ENCODE results near the gene ETS1. TPM values are rescaled to one million over a fixed set of nuclear protein-coding genes. Genes with fewer than 3 reads are reported as not detected.

Gene ETS1
- total RNA-seq, 2 experiments from 2014 or later = 436 to 444 TPM

DNA sequence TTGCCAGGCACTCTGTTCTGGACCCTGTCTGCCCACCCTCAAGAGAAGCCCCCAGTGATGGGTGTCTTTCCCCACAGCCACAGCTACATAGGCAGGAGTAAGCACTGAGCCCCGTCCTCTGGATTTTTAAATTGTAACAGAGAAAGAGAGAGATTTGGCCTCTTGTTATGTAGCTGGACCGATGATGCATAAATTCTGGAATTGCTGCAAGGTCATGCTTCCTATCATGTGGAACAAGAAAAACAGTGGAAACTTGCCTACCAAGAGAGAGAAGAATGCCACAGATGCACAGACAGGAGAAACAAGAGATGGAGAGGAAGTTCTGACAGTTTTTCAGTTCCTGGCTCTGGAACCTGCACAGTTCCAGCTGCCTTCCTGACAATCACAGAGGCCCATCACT, 150.2 kb downstream of the ETS1 start:
- Mint-ChIP-seq H3K36me3 (no peaks in the 10 kb centered on the region), H3K4me3 (no peak overlapping the region), H3K9me3 (peaks cover 6% of the 10 kb centered on the region), H3K27ac (no peak overlapping the region), H3K27me3 (no peaks in the 10 kb centered on the region), H3K4me1 (ENCODE audit: low read depth) (peaks cover 2% of the 10 kb centered on the region)
- POLR2A ChIA-PET = no interaction called here
- DNase-seq = no peak
- CTCF ChIA-PET = interaction anchor here (0.6 to 1.7 kb wide), 2 partner anchors 34 to 140 kb away, joined by 3 to 4 read pairs; no protein-coding TSS in a partner anchor
- intact Hi-C loops (cut with micrococcal nuclease) = no loop called here

- ChIA-PET CTCF (no interaction called here), POLR2A (no interaction called here)
- intact Hi-C loops (cut with micrococcal nuclease) = no loop called here
- DNase-seq = no peak
- Mint-ChIP-seq H3K4me1 (ENCODE audit: low read depth) (peaks cover 5% of the 10 kb centered on the region), H3K9me3 (peaks cover 2% of the 10 kb centered on the region), H3K36me3 (no peaks in the 10 kb centered on the region), H3K4me3 (no peak overlapping the region), H3K27me3 (no peaks in the 10 kb centered on the region), H3K27ac (no peak overlapping the region)
Observed at GRCh38 chr11:128434818-128435217, 152.5 kb downstream of the ETS1 start.

- Mint-ChIP-seq H3K27ac (no peak overlapping the region), H3K4me3 (no peak overlapping the region), H3K36me3 (no peaks in the 10 kb centered on the region), H3K9me3 (no peaks in the 10 kb centered on the region), H3K4me1 (ENCODE audit: low read depth) (peaks cover 6% of the 10 kb centered on the region), H3K27me3 (no peaks in the 10 kb centered on the region)
- intact Hi-C loops (cut with micrococcal nuclease) = no loop called here
- POLR2A ChIA-PET = no interaction called here
- CTCF ChIA-PET = no interaction called here
- DNase-seq = no peak
Observed at GRCh38 chr11:128434411-128434810, 152.9 kb downstream of the ETS1 start.

DNA sequence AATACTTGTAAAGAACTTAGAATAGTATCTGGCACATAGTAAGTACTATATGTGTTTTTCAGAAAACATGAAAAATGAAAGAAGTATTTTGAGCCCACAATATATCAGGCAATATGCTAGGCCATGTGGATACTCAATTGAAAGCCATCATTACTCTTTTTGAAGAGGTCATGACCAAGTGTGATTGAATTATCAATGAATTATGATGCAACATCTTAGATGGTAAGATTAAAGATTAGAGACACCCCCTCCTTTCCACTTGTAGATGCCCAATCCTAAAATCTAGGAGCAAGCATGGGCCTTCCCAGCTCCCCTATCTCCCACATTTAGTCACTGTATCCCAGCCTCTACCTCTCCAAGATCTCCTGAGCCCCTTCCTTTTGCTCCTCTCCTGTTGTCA, 154.4 kb downstream of the ETS1 start:
- CTCF ChIA-PET = interaction anchor here (1.0 to 1.1 kb wide), 2 partner anchors 261 to 275 kb away, joined by 3 read pairs; no protein-coding TSS in a partner anchor
- intact Hi-C loops (cut with micrococcal nuclease) = no loop called here
- no peak for DNase-seq
- no peaks in the 10 kb centered on the region for H3K27me3 Mint-ChIP-seq
- no peaks in the 10 kb centered on the region for H3K36me3 Mint-ChIP-seq
- POLR2A ChIA-PET = interaction anchor here (0.8 kb wide), 1 partner anchor 17 kb away, joined by 3 read pairs; no protein-coding TSS in a partner anchor
- H3K27ac Mint-ChIP-seq = no peak overlapping the region
- no peaks in the 10 kb centered on the region for H3K9me3 Mint-ChIP-seq
- peaks cover 14% of the 10 kb centered on the region for H3K4me1 Mint-ChIP-seq (ENCODE audit: low read depth)
- no peak overlapping the region for H3K4me3 Mint-ChIP-seq

DNA sequence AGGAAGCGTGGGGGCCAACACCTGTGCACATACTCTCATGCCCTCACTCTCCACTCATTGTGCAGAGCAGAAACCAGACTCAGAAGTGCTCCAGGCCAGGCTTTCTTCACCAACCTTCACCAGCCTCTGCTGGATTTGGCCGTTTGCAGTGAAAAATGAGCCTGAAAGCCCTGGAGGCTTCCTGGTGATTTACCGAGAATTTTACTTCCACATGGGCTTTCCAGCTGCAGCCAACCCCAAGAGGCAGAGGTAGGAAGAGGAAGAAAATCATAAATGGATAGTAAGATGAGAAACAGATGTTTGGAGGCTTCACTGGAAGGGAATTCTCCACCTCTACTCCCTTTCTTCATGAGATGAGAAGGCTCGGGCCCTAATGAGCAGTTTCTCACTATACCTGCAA, 155.4 kb downstream of the ETS1 start:
- H3K9me3 Mint-ChIP-seq = no peaks in the 10 kb centered on the region
- H3K4me3 Mint-ChIP-seq = no peak overlapping the region
- ChIA-PET POLR2A (no interaction called here), CTCF (no interaction called here)
- H3K27me3 Mint-ChIP-seq = no peaks in the 10 kb centered on the region
- peaks cover 14% of the 10 kb centered on the region for H3K4me1 Mint-ChIP-seq (ENCODE audit: low read depth)
- intact Hi-C loops (cut with micrococcal nuclease) = no loop called here
- no peak overlapping the region for H3K27ac Mint-ChIP-seq
- H3K36me3 Mint-ChIP-seq = no peaks in the 10 kb centered on the region
- no peak for DNase-seq

- Mint-ChIP-seq H3K9me3 (no peaks in the 10 kb centered on the region), H3K27me3 (no peaks in the 10 kb centered on the region), H3K36me3 (no peaks in the 10 kb centered on the region), H3K4me1 (ENCODE audit: low read depth) (peaks cover 12% of the 10 kb centered on the region), H3K4me3 (no peak overlapping the region), H3K27ac (no peak overlapping the region)
- DNase-seq = no peak
- intact Hi-C loops (cut with micrococcal nuclease) = no loop called here
- POLR2A ChIA-PET = no interaction called here
- CTCF ChIA-PET = interaction anchor here (0.6 kb wide), 1 partner anchor 1076 kb away, joined by 3 read pairs; no protein-coding TSS in a partner anchor
Observed at GRCh38 chr11:128428935-128429334, 158.4 kb downstream of the ETS1 start.

- H3K36me3 Mint-ChIP-seq = no peaks in the 10 kb centered on the region
- POLR2A ChIA-PET = no interaction called here
Observed at GRCh38 chr11:128424851-128425285, 162.5 kb downstream of the ETS1 start.

GRCh38 chr11:128424271-128424711, 163.1 kb downstream of the ETS1 start:
- peaks cover 38% of the 10 kb centered on the region for H3K4me1 Mint-ChIP-seq (ENCODE audit: low read depth)
- intact Hi-C loops (cut with micrococcal nuclease) = no loop called here
- H3K9me3 Mint-ChIP-seq = no peaks in the 10 kb centered on the region
- CTCF ChIA-PET = no interaction called here
- no peak for DNase-seq
- H3K4me3 Mint-ChIP-seq = no peak overlapping the region
- POLR2A ChIA-PET = interaction anchor here (1.9 kb wide), 1 partner anchor 47 kb away, joined by 7 read pairs; no protein-coding TSS in a partner anchor
- H3K36me3 Mint-ChIP-seq = no peaks in the 10 kb centered on the region
- no peaks in the 10 kb centered on the region for H3K27me3 Mint-ChIP-seq
- no peak overlapping the region for H3K27ac Mint-ChIP-seq

More at GRCh38 chr11:128424851-128425285, 162.5 kb downstream of the ETS1 start:
- Mint-ChIP-seq H3K27me3 (no peaks in the 10 kb centered on the region), H3K9me3 (no peaks in the 10 kb centered on the region), H3K4me3 (no peak overlapping the region), H3K4me1 (ENCODE audit: low read depth) (peaks cover 41% of the 10 kb centered on the region), H3K27ac (no peak overlapping the region)
- CTCF ChIA-PET = no interaction called here
- intact Hi-C loops (cut with micrococcal nuclease) = no loop called here
- no peak for DNase-seq

DNA sequence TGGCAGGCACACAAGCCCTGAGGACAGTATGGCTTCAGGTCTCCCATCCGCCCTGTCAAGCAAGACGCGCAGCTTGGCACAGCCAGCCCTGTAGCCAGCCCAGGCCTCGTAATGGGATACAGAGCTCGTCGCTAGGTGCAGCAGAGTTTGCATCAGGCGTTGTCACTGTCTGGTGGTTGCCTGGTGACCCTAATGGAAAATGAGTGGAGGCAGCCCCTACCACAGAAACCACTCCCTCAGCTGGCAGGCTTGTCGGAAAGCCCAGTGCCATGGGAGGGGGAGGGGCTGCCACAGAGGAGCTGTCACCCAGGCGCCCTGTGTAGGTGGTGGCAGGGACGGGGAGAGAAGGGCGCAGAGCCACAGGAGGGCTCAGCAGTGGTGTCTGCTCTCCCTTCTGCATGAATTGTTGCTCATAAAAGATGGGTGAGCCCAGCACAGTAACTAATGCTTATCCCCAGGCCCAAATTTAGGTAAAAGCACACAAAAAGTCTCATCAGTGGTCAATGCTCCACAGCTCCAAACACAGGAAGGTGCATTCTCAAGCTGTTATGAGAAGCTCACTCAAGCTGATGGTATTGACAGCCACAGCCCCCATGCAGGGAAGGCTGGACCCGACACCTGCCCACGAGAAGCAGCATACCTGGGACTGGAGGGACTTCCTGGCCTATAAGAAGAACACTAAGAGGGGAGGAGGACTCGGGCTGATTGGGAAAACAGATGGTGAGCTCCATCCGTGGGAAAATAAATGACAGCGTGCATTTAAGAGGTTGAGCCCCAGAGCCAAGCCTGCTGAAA, 164.6 kb downstream of the ETS1 start:
- intact Hi-C loops (cut with micrococcal nuclease) = loop anchor here (1.0 kb wide), 5 partner anchors 48 to 132 kb away; no protein-coding TSS in a partner anchor
- Mint-ChIP-seq H3K9me3 (no peaks in the 10 kb centered on the region), H3K4me3 (peak overlapping the region; percentile 49), H3K4me1 (ENCODE audit: low read depth) (peaks cover 34% of the 10 kb centered on the region), H3K36me3 (no peaks in the 10 kb centered on the region), H3K27ac (peak overlapping the region; percentile 65), H3K27me3 (no peaks in the 10 kb centered on the region)
- CTCF ChIA-PET = interaction anchor here (0.7 to 2.1 kb wide), 9 partner anchors 17 to 265 kb away, joined by 3 to 9 read pairs (median 4); no protein-coding TSS in a partner anchor
- peak; percentile 95 for DNase-seq
- POLR2A ChIA-PET = interaction anchor here (0.8 to 2.2 kb wide), 16 partner anchors 10 to 134 kb away, joined by 3 to 8 read pairs (median 6); no protein-coding TSS in a partner anchor

- POLR2A ChIA-PET = interaction anchor here (0.8 to 2.2 kb wide), 14 partner anchors 9 to 133 kb away, joined by 3 to 8 read pairs (median 6); no protein-coding TSS in a partner anchor
- H3K4me1 Mint-ChIP-seq (ENCODE audit: low read depth) = peaks cover 39% of the 10 kb centered on the region
- peak; percentile 29 for DNase-seq
- no peak overlapping the region for H3K4me3 Mint-ChIP-seq
- H3K9me3 Mint-ChIP-seq = no peaks in the 10 kb centered on the region
- H3K27me3 Mint-ChIP-seq = no peaks in the 10 kb centered on the region
- intact Hi-C loops (cut with micrococcal nuclease) = loop anchor here (1.0 kb wide), 5 partner anchors 49 to 131 kb away; no protein-coding TSS in a partner anchor
- peak overlapping the region; percentile 65 for H3K27ac Mint-ChIP-seq
- no peaks in the 10 kb centered on the region for H3K36me3 Mint-ChIP-seq
- CTCF ChIA-PET = interaction anchor here (1.2 to 2.1 kb wide), 6 partner anchors 16 to 264 kb away, joined by 3 to 9 read pairs (median 4); no protein-coding TSS in a partner anchor
Observed at GRCh38 chr11:128421577-128422330, 165.6 kb downstream of the ETS1 start.

- Mint-ChIP-seq H3K27ac (peak overlapping the region; percentile 31), H3K4me1 (ENCODE audit: low read depth) (peaks cover 39% of the 10 kb centered on the region), H3K36me3 (no peaks in the 10 kb centered on the region), H3K4me3 (no peak overlapping the region), H3K27me3 (no peaks in the 10 kb centered on the region), H3K9me3 (no peaks in the 10 kb centered on the region)
- intact Hi-C loops (cut with micrococcal nuclease) = no loop called here
- POLR2A ChIA-PET = interaction anchor here (1.0 kb wide), 1 partner anchor 102 kb away, joined by 3 read pairs; no protein-coding TSS in a partner anchor
- no peak for DNase-seq
- CTCF ChIA-PET = interaction anchor here (1.2 to 2.1 kb wide), 3 partner anchors 51 to 263 kb away, joined by 3 to 9 read pairs (median 3); no protein-coding TSS in a partner anchor
Observed at GRCh38 chr11:128420951-128421350, 166.4 kb downstream of the ETS1 start.

DNA sequence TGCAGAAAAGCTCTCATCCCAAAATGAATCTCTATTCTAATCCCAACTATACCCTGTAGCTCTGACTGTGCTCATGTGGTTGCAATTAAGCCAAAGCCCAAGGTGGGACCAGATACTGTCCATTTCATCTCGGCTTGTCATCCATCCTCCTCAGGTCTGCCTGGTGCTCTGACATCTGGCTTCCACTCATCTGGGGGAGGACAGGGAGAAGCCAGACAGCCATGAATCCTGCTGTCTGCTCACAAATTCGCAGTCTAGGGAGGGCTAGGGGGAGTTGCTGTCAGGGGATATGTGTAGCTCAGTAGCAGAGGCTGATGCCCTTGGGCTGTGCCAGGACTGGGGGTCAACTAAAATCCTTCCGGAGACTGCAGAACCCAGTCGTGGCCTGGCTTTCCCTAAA, 167.1 kb downstream of the ETS1 start:
- Mint-ChIP-seq H3K9me3 (no peaks in the 10 kb centered on the region), H3K27ac (no peak overlapping the region), H3K36me3 (no peaks in the 10 kb centered on the region), H3K4me1 (ENCODE audit: low read depth) (peaks cover 43% of the 10 kb centered on the region), H3K27me3 (no peaks in the 10 kb centered on the region), H3K4me3 (no peak overlapping the region)
- POLR2A ChIA-PET = no interaction called here
- intact Hi-C loops (cut with micrococcal nuclease) = no loop called here
- CTCF ChIA-PET = interaction anchor here (1.2 to 1.4 kb wide), 2 partner anchors 18 to 58 kb away, joined by 3 read pairs; no protein-coding TSS in a partner anchor
- no peak for DNase-seq

Data from activated CD4-positive, alpha-beta memory T cell treated with anti-CD3 and anti-CD28 coated beads for 36 hours (primary cell).